ENCODE results near the gene ARMH4. TPM values are rescaled to one million over a fixed set of nuclear protein-coding genes. Genes with fewer than 3 reads are reported as not detected.

ARMH4 gene
- total RNA-seq, 2 donors from 2014 or later: not detected

- Mint-ChIP-seq H3K9me3 (no peaks in the 10 kb centered on the region), H3K27me3 (peaks cover 11 to 24% of the 10 kb centered on the region in 2 donors), H3K4me3 (no peak overlapping the region), H3K36me3 (no peaks in the 10 kb centered on the region), H3K4me1 (ENCODE audit: low read depth in 2 of 2) (no peaks in the 10 kb centered on the region), H3K27ac (no peak overlapping the region)
- ATAC-seq: no peak
- DNase-seq (ENCODE audit: low spot score): no peak
These were observed 78.5 kb downstream of the ARMH4 start for GRCh38 chr14:58073516-58073915.

GRCh38 chr14:58072288-58073071 lies 79.5 kb downstream of the ARMH4 start:
- no peaks in the 10 kb centered on the region for H3K4me1 Mint-ChIP-seq (ENCODE audit: low read depth in 2 of 2)
- no peaks in the 10 kb centered on the region for H3K9me3 Mint-ChIP-seq
- H3K27ac Mint-ChIP-seq: no peak overlapping the region
- peaks cover 7 to 24% of the 10 kb centered on the region in 2 donors for H3K27me3 Mint-ChIP-seq
- H3K4me3 Mint-ChIP-seq: no peak overlapping the region
- ATAC-seq: peak; percentile 57 to 67
- no peak for DNase-seq (ENCODE audit: low spot score)
- no peaks in the 10 kb centered on the region for H3K36me3 Mint-ChIP-seq

GRCh38 chr14:58071341-58071740 lies 80.7 kb downstream of the ARMH4 start:
- no peak for DNase-seq (ENCODE audit: low spot score)
- H3K27me3 Mint-ChIP-seq: peaks cover 11 to 24% of the 10 kb centered on the region in 2 donors
- no peak overlapping the region for H3K27ac Mint-ChIP-seq
- ATAC-seq: no peak
- H3K36me3 Mint-ChIP-seq: no peaks in the 10 kb centered on the region
- no peaks in the 10 kb centered on the region for H3K4me1 Mint-ChIP-seq (ENCODE audit: low read depth in 2 of 2)
- H3K9me3 Mint-ChIP-seq: no peaks in the 10 kb centered on the region
- no peak overlapping the region for H3K4me3 Mint-ChIP-seq

- H3K9me3 Mint-ChIP-seq: no peaks in the 10 kb centered on the region
- H3K27ac Mint-ChIP-seq: no peak overlapping the region
- no peaks in the 10 kb centered on the region for H3K4me1 Mint-ChIP-seq (ENCODE audit: low read depth in 2 of 2)
- no peak for DNase-seq (ENCODE audit: low spot score)
- peaks cover 9 to 12% of the 10 kb centered on the region in 2 donors for H3K27me3 Mint-ChIP-seq
- no peaks in the 10 kb centered on the region for H3K36me3 Mint-ChIP-seq
- no peak for ATAC-seq
- H3K4me3 Mint-ChIP-seq: no peak overlapping the region
These were observed 83.7 kb downstream of the ARMH4 start for GRCh38 chr14:58068306-58068705.

GRCh38 chr14:58066115-58066514 lies 85.9 kb downstream of the ARMH4 start:
- H3K27me3 Mint-ChIP-seq: peaks cover 9 to 21% of the 10 kb centered on the region in 2 donors
- H3K36me3 Mint-ChIP-seq: no peaks in the 10 kb centered on the region
- no peak overlapping the region for H3K27ac Mint-ChIP-seq
- no peak for DNase-seq (ENCODE audit: low spot score)
- no peaks in the 10 kb centered on the region for H3K9me3 Mint-ChIP-seq
- ATAC-seq: no peak
- H3K4me3 Mint-ChIP-seq: no peak overlapping the region
- no peaks in the 10 kb centered on the region for H3K4me1 Mint-ChIP-seq (ENCODE audit: low read depth in 2 of 2)

- Mint-ChIP-seq H3K27me3 (peaks cover 11 to 22% of the 10 kb centered on the region in 2 donors), H3K36me3 (no peaks in the 10 kb centered on the region), H3K27ac (no peak overlapping the region), H3K4me3 (no peak overlapping the region), H3K4me1 (ENCODE audit: low read depth in 2 of 2) (no peaks in the 10 kb centered on the region), H3K9me3 (no peaks in the 10 kb centered on the region)
- ATAC-seq (no peak), DNase-seq (ENCODE audit: low spot score) (no peak)
These were observed 90.4 kb downstream of the ARMH4 start for GRCh38 chr14:58061581-58061980.

- no peak for DNase-seq (ENCODE audit: low spot score)
- peaks cover 11 to 22% of the 10 kb centered on the region in 2 donors for H3K27me3 Mint-ChIP-seq
- no peak overlapping the region for H3K27ac Mint-ChIP-seq
- H3K4me3 Mint-ChIP-seq: no peak overlapping the region
- H3K36me3 Mint-ChIP-seq: no peaks in the 10 kb centered on the region
- H3K9me3 Mint-ChIP-seq: no peaks in the 10 kb centered on the region
- no peak for ATAC-seq
- no peaks in the 10 kb centered on the region for H3K4me1 Mint-ChIP-seq (ENCODE audit: low read depth in 2 of 2)
These were observed 91.1 kb downstream of the ARMH4 start for GRCh38 chr14:58060898-58061297.

GRCh38 chr14:58060077-58060476 lies 91.9 kb downstream of the ARMH4 start:
- H3K4me3 Mint-ChIP-seq: no peak overlapping the region
- peaks cover 11 to 22% of the 10 kb centered on the region in 2 donors for H3K27me3 Mint-ChIP-seq
- no peak for ATAC-seq
- H3K4me1 Mint-ChIP-seq (ENCODE audit: low read depth in 2 of 2): no peaks in the 10 kb centered on the region
- no peak overlapping the region for H3K27ac Mint-ChIP-seq
- H3K36me3 Mint-ChIP-seq: no peaks in the 10 kb centered on the region
- H3K9me3 Mint-ChIP-seq: no peaks in the 10 kb centered on the region
- no peak for DNase-seq (ENCODE audit: low spot score)

- H3K27ac Mint-ChIP-seq: no peak overlapping the region
- no peaks in the 10 kb centered on the region for H3K36me3 Mint-ChIP-seq
- H3K4me3 Mint-ChIP-seq: no peak overlapping the region
- no peak for DNase-seq (ENCODE audit: low spot score)
- H3K9me3 Mint-ChIP-seq: no peaks in the 10 kb centered on the region
- no peak for ATAC-seq
- no peaks in the 10 kb centered on the region for H3K4me1 Mint-ChIP-seq (ENCODE audit: low read depth in 2 of 2)
- H3K27me3 Mint-ChIP-seq: peaks cover 11 to 22% of the 10 kb centered on the region in 2 donors
These were observed 92.9 kb downstream of the ARMH4 start for GRCh38 chr14:58059126-58059525.

DNA sequence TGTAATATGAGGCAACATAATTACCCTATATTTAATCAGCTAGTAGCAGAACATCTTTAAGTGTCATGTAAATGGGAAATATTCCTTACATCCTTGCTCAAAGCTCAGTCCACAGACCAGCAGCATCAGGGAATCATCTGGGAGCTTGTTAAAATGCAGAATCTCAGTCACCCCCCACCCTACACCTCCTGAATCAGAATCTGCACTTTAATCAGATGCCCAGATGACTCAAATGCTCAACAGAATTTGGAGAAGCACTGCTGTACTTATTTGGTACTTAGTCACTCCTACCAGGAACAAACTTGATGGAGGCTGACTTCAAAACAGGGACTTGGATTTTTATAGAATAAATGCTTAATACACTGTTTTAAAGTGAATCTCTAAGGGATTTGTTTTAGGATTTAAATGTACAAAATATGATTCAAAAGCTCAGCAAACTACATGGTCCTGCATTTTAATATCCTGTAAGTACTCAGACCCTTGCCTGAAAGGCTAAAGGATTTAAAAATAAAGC lies 96.5 kb downstream of the ARMH4 start:
- Mint-ChIP-seq H3K27me3 (peaks cover 7 to 18% of the 10 kb centered on the region in 2 donors), H3K4me3 (no peak overlapping the region), H3K9me3 (no peaks in the 10 kb centered on the region), H3K36me3 (no peaks in the 10 kb centered on the region), H3K4me1 (ENCODE audit: low read depth in 2 of 2) (no peaks in the 10 kb centered on the region), H3K27ac (no peak overlapping the region)
- no peak for ATAC-seq
- DNase-seq (ENCODE audit: low spot score): no peak

DNA sequence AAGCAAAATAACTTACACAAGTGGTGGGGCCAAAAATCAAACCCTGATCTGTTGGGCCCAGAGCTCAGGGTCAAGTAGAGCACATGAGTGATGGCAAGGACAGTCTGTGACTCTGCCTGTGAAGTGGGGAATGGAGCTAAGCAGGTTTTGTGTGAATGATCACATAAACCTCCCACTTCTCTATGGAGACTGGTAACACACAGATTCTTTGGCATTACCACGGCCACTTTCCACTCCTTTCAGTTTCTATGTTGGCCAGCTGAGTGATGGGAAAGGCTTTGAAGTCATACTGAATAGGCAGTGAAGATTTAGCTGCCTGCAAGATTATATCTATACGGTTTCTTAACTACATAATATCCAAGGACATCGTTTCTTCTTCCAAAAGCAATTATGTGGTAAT lies 97.9 kb downstream of the ARMH4 start:
- Mint-ChIP-seq H3K36me3 (no peaks in the 10 kb centered on the region), H3K27me3 (peaks cover 7 to 18% of the 10 kb centered on the region in 2 donors), H3K4me3 (no peak overlapping the region), H3K4me1 (ENCODE audit: low read depth in 2 of 2) (no peaks in the 10 kb centered on the region), H3K27ac (no peak overlapping the region), H3K9me3 (no peaks in the 10 kb centered on the region)
- DNase-seq (ENCODE audit: low spot score) (no peak), ATAC-seq (no peak)

- Mint-ChIP-seq H3K9me3 (peaks cover 3% of the 10 kb centered on the region), H3K4me1 (ENCODE audit: low read depth in 2 of 2) (no peaks in the 10 kb centered on the region), H3K4me3 (no peak overlapping the region), H3K36me3 (no peaks in the 10 kb centered on the region), H3K27me3 (peaks cover 2 to 10% of the 10 kb centered on the region in 2 donors), H3K27ac (no peak overlapping the region)
- no peak for ATAC-seq
- DNase-seq (ENCODE audit: low spot score): no peak
These were observed 103.8 kb downstream of the ARMH4 start for GRCh38 chr14:58048219-58048618.

DNA sequence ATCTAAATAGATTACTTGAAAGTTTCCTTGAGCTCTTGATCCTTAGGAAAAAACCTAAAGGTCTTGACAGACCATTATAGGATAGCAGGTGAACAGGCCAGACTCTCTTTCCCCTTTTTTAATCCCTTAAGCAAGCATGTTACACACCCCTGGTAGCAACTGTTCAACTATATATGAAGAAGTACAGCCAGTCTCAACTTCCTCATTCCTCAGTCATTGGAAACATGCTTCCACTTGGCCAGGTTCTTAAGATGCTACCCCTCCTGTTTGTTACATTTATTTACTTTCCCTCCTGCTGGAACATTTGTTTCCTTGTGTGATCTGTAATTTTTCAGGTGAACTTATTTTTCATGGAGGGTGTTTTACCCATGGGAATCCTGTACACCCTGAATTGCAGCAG lies 124.1 kb downstream of the ARMH4 start:
- H3K4me1 Mint-ChIP-seq (ENCODE audit: low read depth in 2 of 2): no peaks in the 10 kb centered on the region
- no peaks in the 10 kb centered on the region for H3K27me3 Mint-ChIP-seq
- peaks cover 3% of the 10 kb centered on the region for H3K9me3 Mint-ChIP-seq
- H3K36me3 Mint-ChIP-seq: no peaks in the 10 kb centered on the region
- no peak for ATAC-seq
- no peak overlapping the region for H3K4me3 Mint-ChIP-seq
- no peak for DNase-seq (ENCODE audit: low spot score)
- H3K27ac Mint-ChIP-seq: no peak overlapping the region

- H3K4me1 Mint-ChIP-seq (ENCODE audit: low read depth in 2 of 2): no peaks in the 10 kb centered on the region
- H3K27me3 Mint-ChIP-seq: no peaks in the 10 kb centered on the region
- H3K4me3 Mint-ChIP-seq: no peak overlapping the region
- no peaks in the 10 kb centered on the region for H3K36me3 Mint-ChIP-seq
- H3K9me3 Mint-ChIP-seq: peaks cover 3% of the 10 kb centered on the region
- no peak overlapping the region for H3K27ac Mint-ChIP-seq
- ATAC-seq (no peak), DNase-seq (ENCODE audit: low spot score) (no peak)
These were observed 125.0 kb downstream of the ARMH4 start for GRCh38 chr14:58026967-58027366.
